Measurements from ENCODE around the gene DOK7. TPM values are rescaled to one million over a fixed set of nuclear protein-coding genes. Genes with fewer than 3 reads are reported as not detected.
"Not testable (repeated sequence)": the region's sequence is repeated elsewhere in the genome, so short reads cannot be mapped to it uniquely, and the experiment has no call there.

The DOK7 gene
- total RNA-seq, 1 experiment from 2014 or later: 9.6 TPM

GRCh38 chr4:3459156-3459555 lies 4.0 kb upstream of the DOK7 start:
- not testable (repeated sequence) for H3K27ac ChIP-seq; H3K27me3 ChIP-seq; H3K4me3 ChIP-seq; H3K36me3 ChIP-seq; H3K9me3 ChIP-seq (replicated peaks); DNase-seq
- peaks cover 23% of the 10 kb centered on the region for H3K4me1 ChIP-seq

- Histone ChIP-seq H3K4me1 (peaks cover 32% of the 10 kb centered on the region), H3K4me3 (no peak overlapping the region), H3K27ac (peak overlapping the region; percentile 59), H3K36me3 (no peaks in the 10 kb centered on the region), H3K9me3 (replicated peaks) (no peaks in the 10 kb centered on the region; the same call in 1 of the 2 replicates), H3K27me3 (no peaks in the 10 kb centered on the region)
- DNase-seq: no peak
These were observed 2.2 kb upstream of the DOK7 start for GRCh38 chr4:3460926-3461325.

- peak overlapping the region; percentile 59 for H3K27ac ChIP-seq
- H3K27me3 ChIP-seq: no peaks in the 10 kb centered on the region
- no peaks in the 10 kb centered on the region for H3K36me3 ChIP-seq
- no peaks in the 10 kb centered on the region for H3K9me3 ChIP-seq (replicated peaks)
- peaks cover 32% of the 10 kb centered on the region for H3K4me1 ChIP-seq
- peak; percentile 96 to 98 for DNase-seq
- 0 out of 2 replicates have a peak overlapping the region, but pooled peaks have one; percentile 64 for H3K4me3 ChIP-seq
These were observed 1.4 kb upstream of the DOK7 start for GRCh38 chr4:3461515-3462291.

- H3K27me3 ChIP-seq: no peaks in the 10 kb centered on the region
- peaks cover 32% of the 10 kb centered on the region for H3K4me1 ChIP-seq
- no peak for DNase-seq
- peak overlapping the region; percentile 59 for H3K27ac ChIP-seq
- peak overlapping the region; percentile 64 for H3K4me3 ChIP-seq
- H3K36me3 ChIP-seq: no peaks in the 10 kb centered on the region
- H3K9me3 ChIP-seq (replicated peaks): no peaks in the 10 kb centered on the region
These were observed 751 bp upstream of the DOK7 start for GRCh38 chr4:3462321-3462789.

GRCh38 chr4:3463556-3464348 lies 646 bp downstream of the DOK7 start:
- Histone ChIP-seq H3K4me1 (peaks cover 32% of the 10 kb centered on the region), H3K4me3 (peak overlapping the region; percentile 64), H3K9me3 (replicated peaks) (no peaks in the 10 kb centered on the region), H3K27me3 (no peaks in the 10 kb centered on the region), H3K27ac (peak overlapping the region; percentile 28; the same call in 1 of the 2 replicates), H3K36me3 (no peaks in the 10 kb centered on the region)
- peak in 1 of 2 experiments; percentile 59 for DNase-seq

- Histone ChIP-seq H3K27ac (peak overlapping the region; percentile 28; the same call in 1 of the 2 replicates), H3K4me3 (peak overlapping the region; percentile 64), H3K4me1 (peaks cover 33% of the 10 kb centered on the region), H3K9me3 (replicated peaks) (no peaks in the 10 kb centered on the region), H3K27me3 (no peaks in the 10 kb centered on the region), H3K36me3 (no peaks in the 10 kb centered on the region)
- no peak for DNase-seq
These were observed 1.3 kb downstream of the DOK7 start for GRCh38 chr4:3464349-3464905.

- no peaks in the 10 kb centered on the region for H3K27me3 ChIP-seq
- H3K4me3 ChIP-seq: no peak overlapping the region
- no peak overlapping the region for H3K27ac ChIP-seq
- no peaks in the 10 kb centered on the region for H3K36me3 ChIP-seq
- H3K4me1 ChIP-seq: peaks cover 37% of the 10 kb centered on the region
- H3K9me3 ChIP-seq (replicated peaks): no peaks in the 10 kb centered on the region
- DNase-seq: no peak
These were observed 2.0 kb downstream of the DOK7 start for GRCh38 chr4:3464911-3465697.

GRCh38 chr4:3465698-3466671 lies 2.9 kb downstream of the DOK7 start:
- peaks cover 40% of the 10 kb centered on the region for H3K4me1 ChIP-seq
- no peak overlapping the region for H3K4me3 ChIP-seq
- DNase-seq: no peak

GRCh38 chr4:3466691-3467600 lies 3.8 kb downstream of the DOK7 start:
- H3K4me3 ChIP-seq: no peak overlapping the region
- no peaks in the 10 kb centered on the region for H3K9me3 ChIP-seq (replicated peaks)
- no peaks in the 10 kb centered on the region for H3K27me3 ChIP-seq
- no peak overlapping the region for H3K27ac ChIP-seq
- no peak for DNase-seq
- peaks cover 36% of the 10 kb centered on the region for H3K4me1 ChIP-seq
- H3K36me3 ChIP-seq: no peaks in the 10 kb centered on the region

More at GRCh38 chr4:3465698-3466671, 2.9 kb downstream of the DOK7 start:
- H3K27me3 ChIP-seq: no peaks in the 10 kb centered on the region
- H3K27ac ChIP-seq: no peak overlapping the region
- no peaks in the 10 kb centered on the region for H3K9me3 ChIP-seq (replicated peaks)
- no peaks in the 10 kb centered on the region for H3K36me3 ChIP-seq

- Histone ChIP-seq H3K27ac (no peak overlapping the region), H3K36me3 (no peaks in the 10 kb centered on the region), H3K4me3 (no peak overlapping the region), H3K9me3 (replicated peaks) (no peaks in the 10 kb centered on the region), H3K4me1 (peaks cover 29% of the 10 kb centered on the region), H3K27me3 (no peaks in the 10 kb centered on the region)
- no peak for DNase-seq
These were observed 4.5 kb downstream of the DOK7 start for GRCh38 chr4:3467601-3468031.

- Histone ChIP-seq H3K4me3 (no peak overlapping the region), H3K9me3 (replicated peaks) (no peaks in the 10 kb centered on the region), H3K4me1 (peaks cover 28% of the 10 kb centered on the region), H3K27ac (no peak overlapping the region), H3K36me3 (no peaks in the 10 kb centered on the region), H3K27me3 (no peaks in the 10 kb centered on the region)
- no peak for DNase-seq
These were observed 5.0 kb downstream of the DOK7 start for GRCh38 chr4:3468154-3468553.

- Histone ChIP-seq H3K9me3 (replicated peaks) (no peaks in the 10 kb centered on the region), H3K27ac (no peak overlapping the region), H3K27me3 (no peaks in the 10 kb centered on the region), H3K4me3 (no peak overlapping the region), H3K36me3 (no peaks in the 10 kb centered on the region), H3K4me1 (peaks cover 25% of the 10 kb centered on the region)
- DNase-seq: no peak
These were observed 5.7 kb downstream of the DOK7 start for GRCh38 chr4:3468804-3469203.

Measured in SJCRH30 (cell line).